B cell (primary cell): Measurements from ENCODE around the gene ABLIM1. TPM values are rescaled to one million over a fixed set of nuclear protein-coding genes. Genes with fewer than 3 reads are reported as not detected.

Experiments
- ATAC-seq: fragments of 200-7000 bp; cut with Tn5 transposase; one replicate; pipeline ENCODE4 v1.10.0; 2021; ENCODE audit warnings: low read depth, mild to moderate bottlenecking, moderate number of reproducible peaks, moderate library complexity
- CTCF ChIA-PET: fragments of 350-600 bp; sonication (Branson Sonifier 250); formaldehyde crosslinking; loops from one replicate; lab custom pipeline; 2021; ENCODE audit warnings: antibody characterized with exemption, inconsistent platforms; lab: Charles Lee
- POLR2A ChIA-PET: fragments of 350-600 bp; sonication (Branson Sonifier 250); formaldehyde crosslinking; loops from one replicate; lab custom pipeline; 2021; ENCODE audit warnings: antibody characterized with exemption; lab: Charles Lee
- DNase-seq: peaks from one replicate; pipeline ENCODE4 v3.0.0; 2013
- H2AFZ ChIP-seq: 2 replicates; pipeline ENCODE4 v1.6.1; 2012; ENCODE audit warnings: mild to moderate bottlenecking, low read depth, low read length; ENCODE audit not compliant: insufficient read depth, poor library complexity, severe bottlenecking
- H3K27ac ChIP-seq, 2 donors: 1 replicate in 1 of 2; 2 replicates in 1 of 2; pipeline ENCODE4 v1.5.1; 2012 to 2013; ENCODE audit warnings: low read length in 2 of 2, mild to moderate bottlenecking in 2 of 2, moderate library complexity in 1 of 2
- H3K27me3 ChIP-seq, 4 experiments: fragments of 200-600 bp in 1 of 4; sonication (generic) in 1 of 4; replicated peaks in 1 of 4; 1 replicate in 2 of 4; 2 replicates in 2 of 4; pipeline versions ENCODE4 v1.6.1 to v1.7.0; 2013 to 2016; ENCODE audit warnings: low read length in 3 of 4, mild to moderate bottlenecking in 2 of 4, mixed read lengths in 1 of 4, moderate library complexity in 1 of 4; ENCODE audit not compliant: insufficient read depth in 4 of 4, control insufficient read depth in 3 of 4; ENCODE audit errors: control extremely low read depth in 1 of 4
- H3K36me3 ChIP-seq, 2 experiments: replicated peaks in 1 of 2; 1 replicate in 1 of 2; 2 replicates in 1 of 2; pipeline versions ENCODE4 v1.6.1 to v1.7.1; 2013; ENCODE audit warnings: low read length in 1 of 2; ENCODE audit not compliant: insufficient read depth in 2 of 2, control insufficient read depth in 1 of 2; ENCODE audit errors: control extremely low read depth in 1 of 2, extremely low read depth in 1 of 2
- H3K4me1 ChIP-seq, 2 donors: fragments of 200-600 bp in 1 of 2; sonication (generic) in 1 of 2; 1 replicate in 1 of 2; 2 replicates in 1 of 2; pipeline versions ENCODE4 v1.5.1 to v1.6.1; 2013 to 2017; ENCODE audit warnings: low read length in 2 of 2; ENCODE audit not compliant: control insufficient read depth in 2 of 2, insufficient read depth in 2 of 2
- H3K4me2 ChIP-seq: replicated peaks from 2 replicates; pipeline ENCODE3; 2012; ENCODE audit warnings: mild to moderate bottlenecking, low read depth, low read length; ENCODE audit not compliant: poor library complexity, severe bottlenecking
- H3K4me3 ChIP-seq, 5 experiments: fragments of 200-600 bp in 1 of 5; sonication (generic) in 1 of 5; 1 replicate in 3 of 5; 2 replicates in 2 of 5; pipeline versions ENCODE4 v1.5.1 to v1.7.0; 2011 to 2016; ENCODE audit warnings: low read length in 4 of 5, mild to moderate bottlenecking in 4 of 5, low read depth in 2 of 5, control low read depth in 1 of 5, moderate library complexity in 1 of 5; ENCODE audit not compliant: insufficient read depth in 1 of 5; ENCODE audit errors: control extremely low read depth in 1 of 5, extremely low read depth in 1 of 5
- H3K79me2 ChIP-seq: fragments of 200-600 bp; sonication (generic); one replicate; pipeline ENCODE4 v1.6.0; 2016; ENCODE audit warnings: low read length; ENCODE audit not compliant: control insufficient read depth, insufficient read depth
- H3K9ac ChIP-seq: fragments of 200-600 bp; sonication (generic); 2 replicates; pipeline ENCODE4 v1.6.1; 2017; ENCODE audit warnings: mild to moderate bottlenecking, low read length, moderate library complexity
- H3K9me3 ChIP-seq, 3 donors: one replicate each; pipeline versions ENCODE4 v1.6.1 to v1.7.1; 2013; ENCODE audit warnings: low read length in 2 of 3; ENCODE audit not compliant: control insufficient read depth in 2 of 3, insufficient read depth in 1 of 3; ENCODE audit errors: control extremely low read depth in 1 of 3
- H4K20me1 ChIP-seq: 2 replicates; pipeline ENCODE4 v1.6.0; 2012; ENCODE audit warnings: mild to moderate bottlenecking, low read length; ENCODE audit not compliant: insufficient read depth, control insufficient read depth, poor library complexity, severe bottlenecking
- H3K27ac Mint-ChIP-seq: one replicate; pipeline ENCODE4 v1.8.0; 2021; ENCODE audit warnings: mixed read lengths
- H3K27me3 Mint-ChIP-seq: one replicate; pipeline ENCODE4 v1.8.0; 2021; ENCODE audit warnings: mixed read lengths
- H3K4me1 Mint-ChIP-seq: one replicate; pipeline ENCODE4 v1.8.0; 2021; ENCODE audit warnings: mixed read lengths
- H3K4me3 Mint-ChIP-seq: one replicate; pipeline ENCODE4 v1.8.0; 2021; ENCODE audit warnings: mixed read lengths
- H3K9me3 Mint-ChIP-seq: one replicate; pipeline ENCODE4 v1.8.0; 2022; ENCODE audit warnings: mixed read lengths; ENCODE audit not compliant: insufficient read depth
- EZH2 ChIP-seq: IDR thresholded peaks from 2 replicates; pipeline ENCODE4 v1.6.1; 2012; ENCODE audit warnings: borderline replicate concordance, low read depth, mild to moderate bottlenecking, moderate library complexity, low read length; ENCODE audit not compliant: insufficient read depth, poor library complexity, severe bottlenecking
- WGBS: methylation state at CpG from one replicate; pipeline ENCODE4 v1.1.5; 2013; ENCODE audit warnings: missing lambda C conversion rate; ENCODE audit not compliant: insufficient coverage; 5-methylcytosine and 5-hydroxymethylcytosine counted together
- intact Hi-C: fragments of 100-400 bp; cut with micrococcal nuclease; formaldehyde crosslinking; loops from one replicate; pipeline ENCODE4 v1.10.0; 2022
- polyA plus RNA-seq: library from polyadenylated mRNA; depleted of rRNA; stranded (reverse); fragments of >200 nt; gene quantifications from 2 replicates; pipeline ENCODE4 v1.2.3, GENCODE V29; 2012
- total RNA-seq, 2 donors: library from RNA; stranded (reverse); fragments of 120-200 nt in 1 of 2; gene quantifications; 1 replicate in 1 of 2; 2 replicates in 1 of 2; pipeline versions ENCODE4 v1.2.3 to v1.2.4, GENCODE V29; 2013 to 2022
- TF ChIP-seq, protein P1 (sequence below): fragments of 200-600 bp; IDR thresholded peaks from one replicate; pipeline ENCODE4 v1.8.0; 2022; ENCODE audit warnings: antibody characterized with exemption, mild to moderate bottlenecking

The ABLIM1 gene
- total and polyA plus RNA-seq, 2 donors (not counting 1 experiment from before 2014, with no cell fraction given): 55.6 to 148 TPM

DNA sequence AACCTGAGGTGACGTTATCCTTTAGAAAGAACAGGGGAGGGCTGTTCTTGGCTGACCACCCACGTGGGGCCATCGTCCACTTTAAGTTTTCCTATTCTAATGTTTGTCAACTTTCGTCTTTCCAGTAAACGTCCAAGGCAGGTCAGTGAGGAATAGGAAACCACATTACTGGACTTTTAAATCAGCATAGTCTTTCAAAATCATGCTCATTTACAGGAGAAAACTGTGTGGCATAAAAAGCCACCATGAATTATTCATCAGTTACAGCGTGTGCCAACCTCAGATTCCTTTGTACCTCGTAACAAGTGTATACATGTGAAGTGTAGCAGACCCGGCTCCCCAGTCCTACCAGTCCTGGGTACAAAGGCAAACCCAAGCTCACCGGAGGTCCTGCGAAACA lies 25.1 kb upstream of the ABLIM1 start:
- no peaks in the 10 kb centered on the region for H3K36me3 ChIP-seq
- H3K4me1 ChIP-seq: no peaks in the 10 kb centered on the region
- H3K27ac ChIP-seq: no peak overlapping the region
- Mint-ChIP-seq H3K4me1 (no peaks in the 10 kb centered on the region), H3K4me3 (no peak overlapping the region), H3K9me3 (no peaks in the 10 kb centered on the region), H3K27ac (no peak overlapping the region), H3K27me3 (peaks cover 10% of the 10 kb centered on the region)
- no peaks in the 10 kb centered on the region for H3K9me3 ChIP-seq
- CTCF ChIA-PET: no interaction called here
- DNase-seq (no peak), ATAC-seq (no peak)
- H3K79me2 ChIP-seq: no peaks in the 10 kb centered on the region
- no peak for TF ChIP-seq EZH2
- TF ChIP-seq, protein P1, sequence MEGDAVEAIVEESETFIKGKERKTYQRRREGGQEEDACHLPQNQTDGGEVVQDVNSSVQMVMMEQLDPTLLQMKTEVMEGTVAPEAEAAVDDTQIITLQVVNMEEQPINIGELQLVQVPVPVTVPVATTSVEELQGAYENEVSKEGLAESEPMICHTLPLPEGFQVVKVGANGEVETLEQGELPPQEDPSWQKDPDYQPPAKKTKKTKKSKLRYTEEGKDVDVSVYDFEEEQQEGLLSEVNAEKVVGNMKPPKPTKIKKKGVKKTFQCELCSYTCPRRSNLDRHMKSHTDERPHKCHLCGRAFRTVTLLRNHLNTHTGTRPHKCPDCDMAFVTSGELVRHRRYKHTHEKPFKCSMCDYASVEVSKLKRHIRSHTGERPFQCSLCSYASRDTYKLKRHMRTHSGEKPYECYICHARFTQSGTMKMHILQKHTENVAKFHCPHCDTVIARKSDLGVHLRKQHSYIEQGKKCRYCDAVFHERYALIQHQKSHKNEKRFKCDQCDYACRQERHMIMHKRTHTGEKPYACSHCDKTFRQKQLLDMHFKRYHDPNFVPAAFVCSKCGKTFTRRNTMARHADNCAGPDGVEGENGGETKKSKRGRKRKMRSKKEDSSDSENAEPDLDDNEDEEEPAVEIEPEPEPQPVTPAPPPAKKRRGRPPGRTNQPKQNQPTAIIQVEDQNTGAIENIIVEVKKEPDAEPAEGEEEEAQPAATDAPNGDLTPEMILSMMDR: no peak
- intact Hi-C loops: no loop called here
- no peak overlapping the region for H3K4me2 ChIP-seq
- no peak overlapping the region for H2AFZ ChIP-seq
- H3K27me3 ChIP-seq: no peaks in the 10 kb centered on the region
- WGBS: 100% methylated on average over 1 of the region's 10 CpGs
- POLR2A ChIA-PET: no interaction called here
- no peaks in the 10 kb centered on the region for H4K20me1 ChIP-seq
- H3K4me3 ChIP-seq: no peak overlapping the region
- H3K9ac ChIP-seq: no peak overlapping the region

DNA sequence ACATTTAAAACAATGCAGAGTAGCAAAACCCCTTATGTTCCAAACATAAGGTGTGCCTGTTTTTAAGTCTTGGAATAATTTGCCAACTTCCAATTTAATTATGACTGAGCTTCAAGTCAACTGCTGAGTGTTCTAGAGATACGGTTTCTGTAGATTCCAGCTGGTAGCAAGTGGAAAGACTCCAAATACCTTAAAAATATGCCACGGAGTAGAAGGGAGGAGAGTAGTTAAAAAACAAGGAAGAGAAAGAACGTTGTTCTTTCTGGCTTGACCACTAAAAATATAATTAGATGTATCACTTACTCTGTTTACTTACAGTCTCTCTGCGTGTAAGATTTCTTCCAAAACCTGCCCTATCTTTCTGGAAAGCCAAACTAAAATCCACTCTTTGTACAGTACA lies 24.5 kb upstream of the ABLIM1 start:
- H2AFZ ChIP-seq: no peak overlapping the region
- ChIA-PET POLR2A (no interaction called here), CTCF (no interaction called here)
- no peaks in the 10 kb centered on the region for H3K9me3 ChIP-seq
- no peaks in the 10 kb centered on the region for H3K79me2 ChIP-seq
- Mint-ChIP-seq H3K9me3 (no peaks in the 10 kb centered on the region), H3K27me3 (peaks cover 10% of the 10 kb centered on the region), H3K27ac (no peak overlapping the region), H3K4me3 (no peak overlapping the region), H3K4me1 (no peaks in the 10 kb centered on the region)
- no peak overlapping the region for H3K9ac ChIP-seq
- no peak overlapping the region for H3K4me3 ChIP-seq
- no peak for ATAC-seq
- no peaks in the 10 kb centered on the region for H3K27me3 ChIP-seq
- DNase-seq: no peak
- no peak overlapping the region for H3K27ac ChIP-seq
- no peaks in the 10 kb centered on the region for H3K36me3 ChIP-seq
- no peak overlapping the region for H3K4me2 ChIP-seq
- no peaks in the 10 kb centered on the region for H4K20me1 ChIP-seq
- no peaks in the 10 kb centered on the region for H3K4me1 ChIP-seq
- intact Hi-C loops: no loop called here
- TF ChIP-seq, protein P1: no peak
- no peak for TF ChIP-seq EZH2
- no CpG with 5 or more reads among the region's 4 CpGs for WGBS
